ENCODE data around the gene SLC7A8. TPM values are rescaled to one million over a fixed set of nuclear protein-coding genes. Genes with fewer than 3 reads are reported as not detected.

SLC7A8 gene
- total RNA-seq, 1 experiment from 2014 or later: not detected

DNA sequence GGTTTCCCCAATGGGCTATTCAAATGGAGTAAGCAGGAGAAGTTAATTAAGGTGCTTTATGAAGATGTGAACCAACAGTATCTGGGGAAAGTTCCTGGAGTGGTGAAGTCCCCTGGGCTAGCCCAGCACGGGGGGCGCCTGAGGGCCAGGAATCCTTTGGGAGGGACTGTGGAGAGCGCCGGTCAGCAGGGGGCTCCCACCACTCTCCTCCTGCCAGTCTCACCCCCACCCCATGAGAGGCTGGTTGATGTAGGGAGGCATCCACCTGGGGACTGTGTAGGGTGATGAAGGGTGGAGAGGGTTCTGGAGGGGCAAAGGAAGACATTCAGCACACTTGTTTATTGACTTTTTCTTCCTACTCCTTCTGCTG lies 68.8 kb downstream of the SLC7A8 start:
- H3K9me3 Mint-ChIP-seq (ENCODE audit: low read depth, unreplicated experiment): no peaks in the 10 kb centered on the region
- CTCF ChIA-PET: interaction anchor here (0.6 to 1.2 kb wide), 2 partner anchors 46 to 85 kb away, joined by 3 read pairs; no protein-coding TSS in a partner anchor
- BruUV-seq (replicated peaks): no TSS peak

DNA sequence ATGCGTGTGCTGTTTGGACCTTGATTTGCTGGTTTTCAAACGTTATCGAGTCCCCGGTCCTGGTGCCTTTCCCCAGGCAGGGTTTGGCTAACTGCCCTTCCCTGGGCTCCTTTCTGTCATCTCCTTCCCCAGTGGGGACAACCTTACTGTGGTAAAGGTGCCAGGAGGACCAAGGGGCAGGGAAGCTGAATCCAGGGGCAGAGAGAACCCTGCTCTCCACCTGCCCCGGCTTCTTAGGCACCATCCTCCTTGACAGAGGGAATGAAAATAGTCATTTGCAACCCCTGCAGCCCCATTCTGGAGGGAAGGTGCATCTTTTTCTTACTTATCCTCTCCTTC lies 69.4 kb downstream of the SLC7A8 start:
- Mint-ChIP-seq H3K36me3 (ENCODE audit: insufficient read depth, unreplicated experiment) (no peaks in the 10 kb centered on the region), H3K27me3 (ENCODE audit: unreplicated experiment) (no peaks in the 10 kb centered on the region), H3K27ac (ENCODE audit: unreplicated experiment) (no peak overlapping the region), H3K4me1 (ENCODE audit: low read depth, unreplicated experiment) (peaks cover 12% of the 10 kb centered on the region), H3K9me3 (ENCODE audit: low read depth, unreplicated experiment) (no peaks in the 10 kb centered on the region), H3K4me3 (ENCODE audit: low read depth, unreplicated experiment) (no peak overlapping the region)
- intact Hi-C loops (cut with micrococcal nuclease; ENCODE audit: unreplicated experiment): no loop called here
- no peak for TF ChIP-seq CTCF (IDR thresholded peaks at IDR 0.05; ENCODE audit: unreplicated experiment)
- CTCF ChIA-PET: no interaction called here
- DNase-seq: no peak
- no TSS peak for BruUV-seq (replicated peaks)

More for the DNA sequence above, 68.8 kb downstream of the SLC7A8 start:
- no peak for TF ChIP-seq CTCF (IDR thresholded peaks at IDR 0.05; ENCODE audit: unreplicated experiment)
- intact Hi-C loops (cut with micrococcal nuclease; ENCODE audit: unreplicated experiment): no loop called here
- Mint-ChIP-seq H3K36me3 (ENCODE audit: insufficient read depth, unreplicated experiment) (no peaks in the 10 kb centered on the region), H3K27me3 (ENCODE audit: unreplicated experiment) (no peaks in the 10 kb centered on the region), H3K4me3 (ENCODE audit: low read depth, unreplicated experiment) (no peak overlapping the region), H3K27ac (ENCODE audit: unreplicated experiment) (no peak overlapping the region), H3K4me1 (ENCODE audit: low read depth, unreplicated experiment) (peaks cover 12% of the 10 kb centered on the region)
- no peak for DNase-seq

- H3K4me1 Mint-ChIP-seq (ENCODE audit: low read depth, unreplicated experiment): peaks cover 12% of the 10 kb centered on the region
Measured at GRCh38 chr14:23113431-23114119, 69.9 kb downstream of the SLC7A8 start.

GRCh38 chr14:23112359-23113178 lies 70.9 kb downstream of the SLC7A8 start:
- Mint-ChIP-seq H3K9me3 (ENCODE audit: low read depth, unreplicated experiment) (no peaks in the 10 kb centered on the region), H3K36me3 (ENCODE audit: insufficient read depth, unreplicated experiment) (no peaks in the 10 kb centered on the region), H3K4me3 (ENCODE audit: low read depth, unreplicated experiment) (no peak overlapping the region), H3K27ac (ENCODE audit: unreplicated experiment) (no peak overlapping the region), H3K27me3 (ENCODE audit: unreplicated experiment) (no peaks in the 10 kb centered on the region), H3K4me1 (ENCODE audit: low read depth, unreplicated experiment) (peaks cover 12% of the 10 kb centered on the region)
- CTCF ChIA-PET: no interaction called here
- BruUV-seq (replicated peaks): no TSS peak
- intact Hi-C loops (cut with micrococcal nuclease; ENCODE audit: unreplicated experiment): no loop called here
- DNase-seq: no peak
- TF ChIP-seq CTCF (IDR thresholded peaks at IDR 0.05; ENCODE audit: unreplicated experiment): no peak

More at GRCh38 chr14:23113431-23114119, 69.9 kb downstream of the SLC7A8 start:
- no peak overlapping the region for H3K27ac Mint-ChIP-seq (ENCODE audit: unreplicated experiment)
- H3K27me3 Mint-ChIP-seq (ENCODE audit: unreplicated experiment): no peaks in the 10 kb centered on the region
- intact Hi-C loops (cut with micrococcal nuclease; ENCODE audit: unreplicated experiment): no loop called here
- CTCF ChIA-PET: no interaction called here
- H3K9me3 Mint-ChIP-seq (ENCODE audit: low read depth, unreplicated experiment): no peaks in the 10 kb centered on the region
- no peak for TF ChIP-seq CTCF (IDR thresholded peaks at IDR 0.05; ENCODE audit: unreplicated experiment)
- no peaks in the 10 kb centered on the region for H3K36me3 Mint-ChIP-seq (ENCODE audit: insufficient read depth, unreplicated experiment)
- no TSS peak for BruUV-seq (replicated peaks)
- no peak overlapping the region for H3K4me3 Mint-ChIP-seq (ENCODE audit: low read depth, unreplicated experiment)
- DNase-seq: no peak

Data from Calu3 (cell line).